ENCODE data around the gene SEC14L3.

SEC14L3 gene

DNA sequence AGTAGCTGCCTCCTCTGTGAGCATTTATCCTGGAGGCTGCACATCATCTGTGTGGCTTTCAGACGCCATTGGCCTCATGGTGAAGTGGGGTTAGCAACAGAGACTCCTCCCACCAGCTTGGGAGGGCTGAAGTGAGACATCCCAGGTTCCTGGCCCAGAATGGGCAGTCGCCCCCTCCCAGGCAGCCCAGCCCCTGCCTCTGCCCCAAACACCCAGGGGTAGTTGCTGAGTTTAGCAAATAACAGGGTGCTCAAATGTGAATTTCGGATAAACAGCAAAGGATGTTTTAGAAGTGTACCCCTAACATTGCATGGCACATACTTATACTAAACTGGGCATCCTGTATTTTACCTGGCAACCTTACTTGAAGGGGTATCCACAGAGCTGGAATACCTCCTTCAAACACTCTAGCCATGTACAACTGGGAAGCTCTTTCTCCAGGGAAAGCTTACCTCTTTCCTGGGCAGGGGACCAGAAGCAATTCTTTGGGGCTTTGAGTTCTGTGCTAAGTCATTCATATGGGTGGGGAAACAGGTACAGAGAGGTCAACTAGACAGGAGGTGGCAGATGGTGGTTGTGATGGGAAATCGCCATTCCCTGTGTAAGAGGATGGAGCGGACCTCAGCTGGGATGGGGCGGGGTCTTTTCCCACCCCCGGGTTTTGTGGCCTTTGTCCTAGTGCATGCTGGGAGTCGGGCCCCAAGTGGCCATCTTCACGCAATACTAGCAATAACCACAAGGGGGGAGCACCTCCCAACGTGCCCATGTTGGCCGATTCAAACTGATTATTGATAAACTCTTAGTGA, 27.0 kb downstream of the SEC14L3 start:
- DNase-seq (ENCODE audit: low read depth): peak; percentile 31

DNA sequence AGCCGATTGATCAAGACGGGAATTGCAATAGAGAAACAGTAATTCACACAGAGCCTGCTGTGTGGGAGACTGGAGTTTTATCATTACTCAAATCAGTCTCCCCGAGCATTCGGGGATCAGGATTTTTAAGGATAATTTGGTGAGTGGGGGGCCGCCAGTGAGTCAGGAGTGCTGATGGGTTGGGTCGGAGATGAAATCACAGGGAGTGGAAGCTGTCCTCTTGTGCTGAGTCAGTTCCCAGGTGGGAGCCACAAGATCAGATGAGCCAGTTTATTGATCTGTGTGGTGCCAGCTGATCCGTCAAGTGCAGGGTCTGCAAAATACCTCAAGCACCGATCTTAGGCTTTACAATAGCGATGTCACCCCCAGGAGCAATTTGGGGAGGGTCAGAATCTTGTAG, 30.7 kb downstream of the SEC14L3 start:
- DNase-seq (ENCODE audit: low read depth): no peak

DNA sequence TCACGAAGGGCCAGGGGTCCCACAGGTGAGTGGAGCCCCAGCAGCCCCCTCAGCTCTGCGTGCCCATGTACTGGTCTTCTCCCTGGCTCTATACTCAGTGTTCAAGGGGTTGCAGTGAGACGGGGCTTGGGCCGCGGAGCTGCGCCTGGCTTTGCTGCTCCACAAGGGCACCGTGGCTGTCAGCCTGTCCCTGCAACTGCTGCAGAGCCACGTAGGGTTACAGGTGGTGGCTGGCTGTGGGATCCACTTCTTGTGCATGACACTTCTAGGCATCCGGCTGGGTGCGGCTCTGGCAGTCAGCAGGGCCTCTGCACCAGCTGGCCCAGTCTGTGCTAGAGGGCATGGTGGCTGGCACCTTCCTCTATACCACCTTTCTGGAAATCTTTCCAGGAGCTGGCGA, 32.0 kb downstream of the SEC14L3 start:
- no peak for DNase-seq (ENCODE audit: low read depth)

DNA sequence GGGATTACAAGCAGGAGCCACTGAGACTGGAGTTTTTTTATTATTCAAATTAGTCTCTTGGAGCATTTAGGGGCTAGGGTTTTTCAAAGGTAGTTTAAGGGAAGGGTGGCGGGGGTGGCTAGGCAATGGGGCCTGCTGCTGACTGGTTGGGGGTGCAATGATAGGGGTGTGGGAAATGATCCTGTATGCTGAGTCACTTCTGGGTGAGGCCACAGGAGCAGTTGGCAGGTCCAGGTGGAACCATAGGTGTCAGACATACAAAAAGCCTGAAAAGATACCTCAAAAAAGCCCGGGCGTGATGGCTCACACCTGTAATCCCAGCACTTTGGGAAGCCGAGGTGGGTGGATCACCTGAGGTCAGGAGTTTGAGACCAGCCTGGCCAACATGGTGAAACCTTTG, 32.6 kb downstream of the SEC14L3 start:
- no peak for DNase-seq (ENCODE audit: low read depth)

DNA sequence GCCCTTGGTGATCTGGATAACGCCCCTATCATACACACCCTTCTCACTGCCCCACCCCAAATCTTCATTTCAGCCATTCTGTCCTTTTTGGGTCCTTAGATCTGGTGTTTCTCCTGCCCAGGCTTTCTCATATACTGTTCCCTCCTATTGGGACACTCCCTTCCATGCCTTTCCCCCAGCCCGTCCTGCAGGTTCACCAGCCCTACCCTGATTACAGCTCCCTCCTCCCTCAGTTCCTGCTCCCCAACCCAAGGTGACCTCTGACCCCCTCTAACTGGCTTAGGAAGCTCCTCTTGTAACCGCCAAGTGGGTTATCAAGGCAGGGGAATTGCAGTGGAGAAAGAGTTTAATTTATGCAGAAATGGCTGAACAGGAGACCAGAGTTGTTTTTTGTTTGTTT, 33.3 kb downstream of the SEC14L3 start:
- no peak for DNase-seq (ENCODE audit: low read depth)

DNA sequence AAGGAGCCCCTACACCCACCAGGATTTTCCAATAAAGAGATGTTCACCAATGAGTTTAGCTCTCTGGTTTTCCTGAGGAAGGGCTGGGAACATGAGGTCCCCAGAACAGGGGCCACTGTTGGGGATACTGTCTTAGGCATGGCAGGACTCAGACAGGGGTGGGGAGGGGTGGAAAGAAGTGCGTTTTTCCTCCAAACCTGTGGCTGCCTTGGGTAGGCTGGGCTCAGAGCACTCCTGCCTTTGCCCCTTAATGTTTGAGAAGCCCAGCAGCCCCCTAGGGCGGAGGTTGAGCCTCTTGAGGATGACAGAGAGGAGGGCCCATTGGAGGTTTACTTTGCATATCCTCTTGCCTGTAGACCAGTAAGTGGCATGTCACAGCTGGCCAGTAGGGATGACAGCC, 35.6 kb downstream of the SEC14L3 start:
- DNase-seq (ENCODE audit: low read depth): no peak

DNA sequence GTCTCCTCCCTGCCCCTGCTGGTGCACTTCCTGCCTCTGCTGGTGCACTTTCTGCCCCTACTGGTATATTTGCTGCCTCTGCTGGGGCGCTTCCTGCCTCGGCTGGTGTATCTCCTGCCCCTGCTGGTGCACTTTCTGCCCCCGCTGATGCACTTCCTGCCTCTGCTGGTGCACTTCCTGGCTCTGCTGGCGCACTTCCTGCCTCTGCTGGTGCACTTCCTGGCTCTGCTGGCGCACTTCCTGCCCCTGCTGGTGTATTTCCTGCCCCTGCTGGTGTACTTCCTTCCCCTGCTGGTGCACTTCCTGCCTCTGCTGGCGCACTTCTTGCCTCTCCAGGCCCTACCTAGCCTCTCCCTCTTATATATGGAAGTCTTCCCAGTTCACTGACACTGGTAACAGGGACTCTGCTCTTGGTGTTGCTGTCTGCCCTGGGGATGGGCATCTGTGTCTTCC, 36.1 kb downstream of the SEC14L3 start:
- DNase-seq (ENCODE audit: low read depth): peak; percentile 66

DNA sequence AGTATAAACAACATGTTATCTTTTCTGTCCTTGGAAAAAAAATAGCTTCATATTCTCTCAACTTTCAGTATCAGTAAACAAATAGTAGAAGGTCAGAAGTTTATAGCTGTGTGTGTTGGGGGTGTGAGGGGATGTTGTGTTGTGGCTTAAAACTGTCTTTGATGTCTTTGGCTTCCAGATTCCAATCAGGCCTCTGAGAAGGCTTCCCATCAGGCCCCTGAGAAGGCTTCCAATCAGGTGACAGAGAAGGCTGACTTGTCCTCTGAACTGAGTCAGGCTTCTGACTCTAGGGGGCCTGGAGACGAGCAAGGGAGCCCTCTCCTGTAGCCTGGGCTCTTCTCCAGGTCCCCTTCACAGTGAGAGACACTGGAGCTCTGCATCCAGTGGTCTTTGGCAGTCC, 37.0 kb downstream of the SEC14L3 start:
- DNase-seq (ENCODE audit: low read depth): no peak

DNA sequence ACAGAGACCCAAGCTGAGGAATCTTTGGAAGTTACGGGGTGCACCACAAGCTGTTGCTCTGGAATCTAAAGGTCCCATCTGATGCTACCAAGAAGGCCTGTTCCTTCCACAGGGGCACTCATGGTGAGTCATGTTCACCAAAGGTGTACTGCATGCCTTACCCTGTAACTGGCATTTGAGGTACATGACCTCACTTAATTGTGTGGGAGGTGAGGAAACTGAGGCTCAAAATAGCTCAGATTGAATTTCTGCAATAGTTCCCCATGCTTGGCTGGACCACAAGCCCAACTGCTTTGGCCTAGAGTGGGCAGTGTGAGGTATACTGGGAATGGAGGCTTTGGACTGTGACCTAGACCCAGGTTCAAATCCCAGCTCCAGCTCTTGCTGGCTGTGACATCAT, 38.0 kb downstream of the SEC14L3 start:
- DNase-seq (ENCODE audit: low read depth): no peak

DNA sequence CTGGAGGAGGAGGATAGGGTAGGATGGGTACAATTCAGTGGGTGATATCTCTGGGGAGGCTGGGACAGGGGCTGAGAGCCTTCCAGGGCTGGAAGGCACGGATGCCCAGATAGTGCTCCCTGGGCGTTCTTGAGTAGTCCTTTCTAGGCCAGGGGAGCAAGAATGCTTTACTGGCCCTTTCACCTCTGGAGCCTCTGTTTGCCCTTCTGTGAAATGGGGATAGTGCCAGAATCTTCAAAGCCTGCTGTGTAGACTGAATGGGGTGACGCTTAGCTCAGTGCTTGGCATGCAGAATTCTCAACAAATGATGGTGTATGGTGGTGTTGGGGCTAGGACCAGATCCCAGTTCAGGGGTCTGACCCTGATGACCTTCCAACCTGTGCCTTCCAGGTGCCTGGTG, 38.6 kb downstream of the SEC14L3 start:
- no peak for DNase-seq (ENCODE audit: low read depth)

DNA sequence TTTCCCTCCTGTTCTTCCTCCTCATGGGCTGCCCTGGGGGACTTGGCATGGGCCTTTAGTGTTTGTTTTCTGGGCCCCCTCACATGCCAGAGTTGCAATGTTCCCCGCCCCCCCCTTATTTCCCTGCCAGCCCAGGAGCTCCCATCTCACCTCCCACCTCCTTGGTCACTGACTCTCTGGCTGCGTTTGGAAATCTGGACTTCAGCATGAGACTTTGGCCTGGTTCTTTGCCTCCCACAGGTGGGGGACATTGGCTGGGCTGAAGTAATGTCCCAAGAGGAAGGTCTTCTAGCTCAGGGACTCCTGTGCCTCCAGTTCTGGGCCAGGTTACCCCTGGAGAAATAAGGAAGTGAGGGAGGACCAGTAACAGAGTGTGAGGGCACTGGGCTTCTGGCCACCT, 39.3 kb downstream of the SEC14L3 start:
- DNase-seq (ENCODE audit: low read depth): no peak

DNA sequence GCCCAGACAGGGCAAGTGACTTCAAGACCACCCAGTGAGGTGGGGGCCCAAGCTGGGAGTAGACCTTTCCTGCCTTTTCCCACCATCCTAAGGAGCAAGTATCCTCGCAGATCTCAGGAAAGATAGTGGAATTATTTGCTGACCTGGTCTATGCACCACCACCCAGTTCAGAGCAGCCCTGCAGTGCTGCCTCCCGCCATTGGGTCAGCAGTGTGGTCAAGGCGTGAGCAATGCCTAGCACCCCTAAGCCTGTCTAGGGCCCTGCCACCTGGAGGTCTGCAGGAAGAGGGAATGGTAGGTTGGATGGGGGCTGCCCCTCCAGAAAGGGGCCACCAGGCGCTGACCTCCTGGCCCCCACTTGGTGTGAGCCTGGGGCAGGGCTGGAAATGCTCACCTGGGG, 39.7 kb downstream of the SEC14L3 start:
- no peak for DNase-seq (ENCODE audit: low read depth)

DNA sequence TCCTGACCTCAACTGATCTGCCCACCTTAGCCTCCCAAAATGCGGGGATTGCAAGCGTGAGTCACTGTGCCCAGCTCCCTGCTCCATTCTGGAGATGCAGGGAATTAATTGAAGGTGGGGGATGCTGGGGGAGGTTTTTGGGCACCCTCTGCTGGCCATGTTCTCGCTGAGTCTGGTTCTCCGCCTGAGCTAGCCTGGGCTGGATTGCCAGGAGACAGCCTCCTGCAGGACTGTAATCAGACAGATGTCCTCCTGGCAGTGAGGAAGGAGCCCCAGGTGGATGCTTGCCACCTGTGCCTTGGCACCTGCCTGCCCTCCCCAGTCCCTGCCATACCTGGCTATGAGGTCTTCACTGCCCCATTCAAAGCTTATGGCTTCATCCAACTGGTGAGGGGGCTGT, 40.9 kb downstream of the SEC14L3 start:
- no peak for DNase-seq (ENCODE audit: low read depth)

DNA sequence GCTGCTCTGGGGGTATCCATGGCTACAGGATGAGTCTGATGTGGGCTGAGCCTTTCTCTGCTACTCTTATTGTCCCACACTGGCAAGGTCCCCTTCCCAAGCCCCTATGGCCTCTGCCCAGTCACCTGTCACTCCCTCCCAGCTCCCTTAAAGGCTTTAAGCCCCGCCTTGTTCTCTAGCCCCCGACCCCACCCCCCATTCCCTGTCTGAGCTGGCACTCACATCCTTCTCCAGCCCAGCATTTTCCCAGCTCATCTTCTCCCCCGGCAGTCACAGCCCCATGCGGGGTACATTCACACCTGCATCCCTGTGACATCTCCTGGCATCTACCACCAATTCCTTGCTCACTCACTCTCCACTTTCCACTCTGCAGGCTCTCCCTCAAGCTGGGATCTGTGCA, 41.9 kb downstream of the SEC14L3 start:
- no peak for DNase-seq (ENCODE audit: low read depth)

DNA sequence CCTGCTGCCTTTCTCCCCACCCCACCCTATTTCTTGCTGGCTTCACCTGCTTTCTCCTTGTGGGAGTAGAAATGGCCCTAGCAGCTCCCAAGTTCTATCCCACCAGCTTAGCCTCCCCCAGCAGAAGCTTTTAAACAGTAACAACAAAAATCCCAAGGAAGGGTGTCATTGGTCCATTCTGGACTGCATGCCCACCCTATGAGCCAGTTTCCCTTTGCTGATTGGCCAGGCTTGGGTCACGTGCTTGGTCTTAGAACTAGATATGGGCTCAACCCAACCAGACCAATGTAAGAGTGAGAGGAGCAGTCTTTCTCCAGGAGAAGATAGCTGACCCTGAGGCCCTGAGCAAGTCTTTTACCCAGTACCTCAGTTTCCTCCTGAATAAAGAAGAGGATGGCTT, 43.9 kb downstream of the SEC14L3 start:
- no peak for DNase-seq (ENCODE audit: low read depth)

DNA sequence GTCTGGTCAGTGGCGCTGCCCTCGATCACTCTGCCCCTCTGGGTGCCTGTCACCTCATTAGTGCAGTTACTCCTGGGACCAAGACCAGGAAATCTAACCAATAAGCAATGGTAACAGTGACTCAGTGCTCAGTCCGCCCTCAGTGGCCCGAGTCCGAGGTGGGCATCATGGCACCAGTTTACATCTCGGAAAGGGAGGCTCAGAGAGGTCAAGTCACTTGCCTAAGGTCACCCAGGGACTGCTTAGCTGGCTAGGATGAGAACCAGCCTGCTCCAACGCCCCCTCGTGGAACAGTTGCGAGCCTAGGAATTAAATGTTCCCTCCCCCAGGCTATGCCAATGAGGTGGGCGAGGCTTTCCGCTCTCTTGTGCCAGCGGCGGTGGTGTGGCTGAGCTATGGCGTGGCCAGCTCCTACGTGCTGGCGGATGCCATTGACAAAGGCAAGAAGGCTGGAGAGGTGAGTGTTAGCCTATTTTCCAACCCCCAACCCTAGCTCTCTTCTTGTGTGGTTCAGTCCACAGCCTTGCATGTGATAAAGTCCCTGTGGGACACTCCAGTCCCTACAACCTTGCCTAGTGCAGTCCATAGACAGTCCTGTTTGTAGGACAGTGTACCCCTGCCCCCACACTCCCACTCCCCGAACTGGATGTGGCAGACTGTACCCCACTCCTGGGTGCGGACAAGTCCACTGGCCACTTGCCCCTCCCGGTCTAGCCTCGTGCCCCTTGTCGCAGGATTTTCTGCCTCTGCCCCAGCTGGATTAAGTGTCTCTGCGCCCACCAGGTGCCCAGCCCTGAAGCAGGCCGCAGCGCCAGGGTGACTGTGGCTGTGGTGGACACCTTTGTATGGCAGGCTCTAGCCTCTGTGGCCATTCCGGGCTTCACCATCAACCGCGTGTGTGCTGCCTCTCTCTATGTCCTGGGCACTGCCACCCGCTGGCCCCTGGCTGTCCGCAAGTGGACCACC, 45.1 kb downstream of the SEC14L3 start:
- DNase-seq (ENCODE audit: low read depth): peak; percentile 77

DNA sequence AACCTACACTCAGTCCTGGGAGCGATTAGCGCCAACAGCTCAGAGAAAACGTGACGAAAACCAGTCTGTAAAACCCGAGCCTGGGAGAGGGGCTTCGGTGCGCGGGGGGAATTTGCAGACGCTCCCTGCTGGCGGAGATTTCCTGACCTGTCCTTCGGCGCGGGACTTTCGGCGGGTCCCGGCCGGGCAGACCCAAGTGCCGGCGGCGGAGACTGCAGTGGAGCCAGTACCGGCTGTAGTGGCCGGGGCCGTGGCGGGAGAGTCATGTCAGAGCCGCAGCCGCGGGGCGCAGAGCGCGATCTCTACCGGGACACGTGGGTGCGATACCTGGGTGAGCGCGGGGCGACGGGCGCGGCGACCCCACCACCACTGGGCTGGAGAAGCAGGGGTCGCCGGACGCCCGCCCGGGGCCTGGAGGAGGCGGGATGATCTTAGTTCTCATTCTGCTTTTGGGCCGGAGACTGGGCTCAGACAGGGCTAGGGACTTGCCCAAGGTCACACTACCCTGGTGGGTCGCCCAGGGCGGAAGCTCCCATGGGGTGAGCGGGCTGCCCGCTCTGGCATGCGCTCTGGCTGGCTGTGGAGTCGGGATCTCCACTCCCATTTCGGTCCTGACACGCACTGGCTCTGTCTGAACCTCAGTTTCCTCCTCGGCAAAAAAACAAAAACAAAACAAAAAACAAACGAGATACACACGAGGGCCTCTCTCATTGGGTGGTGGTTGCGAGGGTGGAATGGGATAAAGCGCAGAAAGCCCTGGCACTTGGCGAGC, 46.0 kb downstream of the SEC14L3 start, which contains the start of gene MTFP1:
MTFP1 (plus strand) TSS at position 153 of the 772 bp plus-strand sequence; CDS start at position 265, 112 bp downstream.
- DNase-seq (ENCODE audit: low read depth): peak; percentile 28

DNA sequence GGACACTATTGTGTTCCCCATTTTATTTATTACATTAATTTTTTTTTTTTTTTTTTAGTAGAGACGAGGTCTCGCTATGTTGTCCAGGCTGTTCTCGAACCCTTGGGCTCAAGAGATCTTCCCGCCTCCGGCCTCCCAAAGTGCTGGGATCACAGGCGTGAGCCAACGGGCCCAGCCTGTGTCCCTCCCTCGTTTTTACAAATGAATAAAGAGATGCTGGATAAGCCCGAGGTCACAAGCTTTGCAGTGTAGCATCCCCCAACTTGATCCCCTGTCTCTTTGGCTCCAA, 46.5 kb downstream of the SEC14L3 start:
- no peak for DNase-seq (ENCODE audit: low read depth)

DNA sequence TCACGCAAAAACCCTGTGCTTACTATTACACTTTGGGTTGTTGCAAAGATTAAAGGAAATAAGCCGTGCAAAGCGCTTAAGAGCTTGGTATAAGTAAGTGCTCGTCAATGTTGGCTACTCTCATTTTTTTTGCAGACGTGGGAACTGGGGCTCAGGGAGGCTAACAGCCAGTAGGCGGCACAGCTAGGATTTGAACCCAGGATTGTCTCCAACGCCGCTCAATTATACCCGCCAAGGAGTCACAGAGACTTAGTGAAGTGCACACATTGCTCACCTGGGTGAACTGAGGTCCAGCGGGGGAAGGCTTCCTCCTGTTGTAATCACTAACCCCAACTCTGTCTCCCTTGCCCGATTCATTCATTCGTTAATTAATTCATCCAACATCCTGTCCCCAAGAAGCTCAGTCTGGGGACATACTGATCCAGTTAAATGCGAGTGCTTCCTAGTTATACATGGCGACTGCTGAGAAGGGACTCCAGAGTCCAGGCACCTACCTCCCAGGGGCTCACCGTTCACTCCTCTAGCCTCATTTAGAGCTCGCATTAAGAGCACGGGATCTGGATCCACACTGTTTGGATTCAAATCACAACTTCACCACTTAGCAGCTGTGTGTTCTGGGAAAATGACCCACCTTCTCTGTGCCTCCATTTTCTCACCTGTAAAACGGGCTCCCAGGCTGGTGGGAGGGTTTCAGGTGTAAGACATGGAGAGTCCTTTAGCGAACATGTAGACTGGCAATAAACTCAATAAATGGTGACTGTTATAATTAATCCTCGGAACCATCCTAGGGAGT, 47.1 kb downstream of the SEC14L3 start:
- no peak for DNase-seq (ENCODE audit: low read depth)

DNA sequence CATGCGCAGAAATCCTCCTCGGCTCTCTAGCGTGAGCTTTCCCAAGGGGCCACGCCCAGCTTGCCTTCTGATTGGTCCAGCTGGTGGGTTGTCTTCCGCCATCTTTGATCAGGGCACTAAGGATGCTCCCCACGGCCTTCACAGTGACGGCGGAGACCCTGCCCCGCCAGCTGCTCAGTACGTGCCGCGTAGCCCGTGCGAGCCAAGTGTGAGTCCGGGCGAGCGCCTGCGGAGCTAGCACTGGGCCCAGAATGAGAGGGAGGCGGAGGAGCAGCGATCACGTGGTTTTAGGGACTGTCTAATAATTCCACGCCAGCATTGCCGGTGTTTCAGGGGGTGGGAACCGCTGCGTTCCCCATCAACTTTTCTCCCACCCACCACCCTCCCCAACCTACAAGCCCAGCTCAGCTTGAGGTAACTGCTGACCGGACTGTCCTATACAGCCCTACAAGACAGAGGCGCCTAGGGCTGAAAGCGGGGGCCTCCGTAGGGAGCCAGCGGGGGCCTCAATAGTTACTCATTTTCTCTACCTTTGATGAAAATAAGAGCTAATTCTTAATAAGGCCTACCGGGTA, 47.8 kb downstream of the SEC14L3 start:
- peak; percentile 96 for DNase-seq (ENCODE audit: low read depth)

DNA sequence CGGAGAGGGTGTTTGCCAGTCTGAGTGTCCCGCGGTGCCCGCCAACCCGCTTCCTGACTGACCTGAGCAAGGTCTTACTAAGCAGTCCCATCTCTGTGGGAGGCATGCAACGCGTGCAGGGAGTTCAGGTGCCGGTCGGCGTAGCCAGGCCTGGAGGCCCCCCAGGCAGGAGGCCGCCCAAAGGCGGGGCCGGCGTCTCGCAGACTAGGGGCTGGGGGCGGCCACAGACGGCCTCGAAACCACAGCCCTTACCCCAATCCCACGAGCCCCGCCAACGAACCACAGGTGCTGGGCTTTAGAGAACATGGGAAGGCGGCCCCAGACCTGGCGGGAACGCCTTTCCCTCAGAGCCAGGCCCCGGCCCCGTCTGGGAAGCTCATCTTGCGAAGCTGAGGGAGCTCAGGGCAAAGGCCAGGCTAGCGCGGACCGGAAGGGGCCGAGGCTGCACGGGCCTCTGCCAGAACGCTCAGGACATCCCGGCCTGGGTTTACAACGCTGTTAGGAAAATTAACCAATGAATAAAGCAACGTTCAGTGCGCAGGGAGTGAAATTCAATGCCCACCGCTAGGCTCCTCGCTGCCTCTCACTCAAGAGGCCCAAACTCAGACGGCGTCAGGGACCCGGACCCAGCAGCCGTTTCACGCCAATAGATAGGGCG, 48.4 kb downstream of the SEC14L3 start:
- DNase-seq (ENCODE audit: low read depth): peak; percentile 37

Data from activated T-helper 9 cell treated with anti-CD3 and anti-CD28 coated beads, Interleukin-2, amount 50 U/mL, for 16 hours (primary cell).